HG03139 (cell line): ENCODE measurements around the gene USP6NL.
"Not testable (repeated sequence)": the region's sequence is repeated elsewhere in the genome, so short reads cannot be mapped to it uniquely, and the experiment has no call there.

ENCODE experiments used
- ATAC-seq: cut with Tn5 transposase; IDR thresholded peaks from one replicate; pipeline ENCODE4 v1.9.1; 2021; ENCODE audit not compliant: unreplicated experiment

Gene USP6NL

DNA sequence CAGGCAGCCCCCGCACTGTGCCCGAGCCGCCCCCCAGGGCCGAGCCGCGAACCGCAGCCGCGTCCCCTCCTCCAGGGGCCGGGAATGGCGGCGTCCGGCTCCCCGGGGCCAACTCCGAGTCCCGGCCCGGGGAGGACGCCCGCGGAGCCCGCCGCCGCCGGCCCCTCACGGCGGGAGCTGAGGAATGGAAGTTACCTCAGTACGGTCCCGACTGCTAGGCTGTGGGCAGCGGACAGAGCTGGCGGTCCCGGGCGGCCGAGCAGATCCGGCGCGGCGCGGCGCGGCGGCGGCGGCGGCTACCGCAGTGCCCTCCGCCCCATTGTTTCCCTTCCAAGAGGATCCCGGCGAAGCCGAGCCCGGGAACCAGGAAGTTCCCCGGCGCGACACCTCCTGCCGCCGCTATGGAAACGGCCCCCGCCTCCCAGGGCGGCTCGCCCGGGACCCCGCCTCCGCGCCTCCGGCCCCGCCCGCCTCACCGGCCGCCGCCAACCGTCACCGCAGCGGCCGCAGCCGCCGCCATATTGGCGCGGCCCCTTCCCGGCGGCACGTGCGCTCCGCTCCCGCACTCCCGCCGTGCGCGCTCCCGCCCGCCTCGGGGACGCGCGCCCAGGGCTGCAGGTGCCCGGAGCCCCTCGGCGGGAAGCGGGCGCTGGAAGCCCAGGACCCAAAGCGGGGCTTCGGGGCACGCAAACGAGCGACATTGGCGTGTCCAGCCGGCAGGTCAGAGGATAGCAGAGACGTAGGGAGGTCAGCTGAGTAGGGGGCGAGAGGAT, at the start of gene USP6NL:
Gene USP6NL, minus strand, starts transcription at position 403 of the 773 bp plus-strand sequence. CDS start 14,016 bp downstream, outside the sequence.
- ATAC-seq = no peak

DNA sequence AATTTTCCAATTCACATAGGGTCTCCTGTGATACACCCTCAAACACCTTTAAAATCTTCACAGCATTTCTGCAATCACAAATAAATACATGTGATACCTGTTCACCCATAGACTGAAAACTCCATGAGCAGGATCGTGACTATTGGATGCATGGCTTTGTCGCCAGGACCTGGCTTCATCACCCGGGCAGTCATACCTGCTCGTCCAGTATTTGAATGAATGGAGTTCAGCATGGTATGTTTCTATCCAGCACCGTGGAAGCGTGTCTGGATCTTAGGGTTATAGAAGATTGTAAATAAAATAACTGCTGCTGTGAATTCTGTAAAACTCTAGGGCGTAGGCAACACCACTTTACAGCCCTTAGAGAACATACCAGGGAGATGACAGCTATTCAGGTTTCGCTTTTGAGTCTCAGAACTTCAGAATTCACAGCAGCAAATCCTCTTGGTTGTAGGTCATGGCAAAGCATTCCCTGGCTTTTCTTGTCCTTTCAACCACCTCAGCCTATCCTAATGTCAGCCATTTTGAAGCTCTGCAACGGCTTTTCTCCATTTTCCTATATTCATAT, 47.4 kb upstream of the USP6NL start:
- ATAC-seq = no peak

GRCh38 chr10:11655836-11656235, 44.4 kb upstream of the USP6NL start:
- no peak for ATAC-seq

GRCh38 chr10:11654659-11655058, 43.2 kb upstream of the USP6NL start:
- ATAC-seq = no peak

DNA sequence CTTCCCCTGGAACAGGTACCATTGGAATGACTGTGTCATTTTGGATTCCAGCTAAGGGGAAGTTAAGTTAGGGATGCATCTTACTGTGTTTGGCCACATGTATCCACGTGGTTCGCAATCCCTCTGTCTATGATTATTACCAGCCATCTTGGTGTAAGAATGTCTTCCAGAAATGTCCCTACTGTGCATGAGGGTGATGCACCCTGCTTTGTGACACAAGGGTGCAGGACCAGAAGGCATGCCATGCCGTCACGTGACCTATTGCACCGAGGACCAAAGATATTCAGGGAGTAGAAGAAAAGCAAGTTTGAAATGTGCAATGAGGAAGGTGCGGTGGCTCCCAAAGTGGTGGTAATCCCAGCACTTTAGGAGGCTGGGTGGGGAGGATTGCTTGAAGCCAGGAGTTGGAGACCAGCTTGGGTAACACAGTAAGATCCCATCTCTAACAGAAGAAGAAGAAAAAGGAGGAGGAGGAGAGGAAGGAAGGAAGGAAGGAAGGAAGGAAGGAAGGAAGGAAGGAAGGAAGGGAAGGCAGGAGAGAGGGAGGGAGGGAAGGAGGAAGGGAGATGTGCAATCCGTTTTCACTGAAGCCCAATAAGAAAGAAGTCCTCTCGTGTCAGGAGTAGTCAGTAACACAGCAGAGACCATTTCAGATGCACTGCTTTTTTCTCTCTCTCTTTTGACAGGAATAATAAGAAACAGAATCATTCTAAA, 42.5 kb upstream of the USP6NL start:
- no peak for ATAC-seq

DNA sequence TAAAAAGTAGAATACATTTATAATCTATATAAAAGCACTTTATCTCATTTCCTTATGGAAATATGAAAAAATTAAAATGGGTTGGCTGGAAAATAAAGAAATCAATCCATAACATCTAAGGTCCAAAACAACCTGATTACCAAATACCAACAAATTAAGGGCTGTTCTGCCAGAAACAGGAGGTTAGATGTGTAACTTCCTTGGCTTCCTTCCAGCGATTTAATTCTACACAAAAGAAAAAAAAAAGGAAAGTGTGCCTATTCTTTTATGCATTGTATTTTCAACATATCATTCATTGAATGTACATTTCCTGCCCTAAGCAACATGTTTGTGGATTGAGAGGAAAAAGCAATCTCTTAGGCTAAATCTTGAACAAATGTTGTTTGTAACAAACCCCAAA, 36.2 kb upstream of the USP6NL start:
- ATAC-seq = no peak

DNA sequence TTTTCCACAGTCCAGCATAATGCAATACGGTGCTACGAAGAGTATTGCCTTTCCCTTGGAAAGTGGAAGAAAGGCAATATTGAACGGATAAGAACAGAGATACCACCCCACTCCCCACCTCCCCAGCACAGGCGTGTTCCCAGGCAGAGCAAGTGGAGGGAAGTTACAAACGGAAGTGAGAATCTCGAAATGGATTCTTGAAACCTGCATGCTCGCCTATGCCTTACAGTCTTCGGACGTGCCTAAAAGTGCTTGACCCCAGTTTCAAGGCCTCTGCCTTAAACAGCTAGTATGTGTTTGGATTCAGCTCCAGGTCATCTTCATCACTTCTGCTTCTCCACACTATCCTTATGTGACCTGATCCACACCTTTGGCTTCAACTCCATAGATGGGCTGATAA, 35.0 kb upstream of the USP6NL start:
- no peak for ATAC-seq

- ATAC-seq = no peak
Observed at GRCh38 chr10:11643039-11643438, 31.6 kb upstream of the USP6NL start.

DNA sequence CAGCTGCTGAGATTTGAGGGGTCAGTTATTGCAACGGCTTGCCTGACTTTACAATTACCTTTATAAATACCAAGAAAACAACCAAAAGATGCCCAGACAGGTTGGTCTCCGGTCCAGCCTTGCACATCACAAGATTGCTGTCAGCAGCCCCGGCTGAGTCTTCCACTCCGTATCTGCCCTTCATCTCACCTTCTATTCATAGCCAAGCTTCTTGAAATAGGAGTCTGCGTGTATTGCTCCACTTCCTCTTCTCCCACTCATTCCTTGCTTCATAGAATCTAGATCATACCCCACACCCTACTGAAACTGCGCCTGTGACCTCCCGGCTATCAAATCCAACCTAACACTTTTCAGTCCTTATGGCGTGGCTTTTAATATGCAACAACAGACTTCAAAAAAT, 31.1 kb upstream of the USP6NL start:
- ATAC-seq = no peak

DNA sequence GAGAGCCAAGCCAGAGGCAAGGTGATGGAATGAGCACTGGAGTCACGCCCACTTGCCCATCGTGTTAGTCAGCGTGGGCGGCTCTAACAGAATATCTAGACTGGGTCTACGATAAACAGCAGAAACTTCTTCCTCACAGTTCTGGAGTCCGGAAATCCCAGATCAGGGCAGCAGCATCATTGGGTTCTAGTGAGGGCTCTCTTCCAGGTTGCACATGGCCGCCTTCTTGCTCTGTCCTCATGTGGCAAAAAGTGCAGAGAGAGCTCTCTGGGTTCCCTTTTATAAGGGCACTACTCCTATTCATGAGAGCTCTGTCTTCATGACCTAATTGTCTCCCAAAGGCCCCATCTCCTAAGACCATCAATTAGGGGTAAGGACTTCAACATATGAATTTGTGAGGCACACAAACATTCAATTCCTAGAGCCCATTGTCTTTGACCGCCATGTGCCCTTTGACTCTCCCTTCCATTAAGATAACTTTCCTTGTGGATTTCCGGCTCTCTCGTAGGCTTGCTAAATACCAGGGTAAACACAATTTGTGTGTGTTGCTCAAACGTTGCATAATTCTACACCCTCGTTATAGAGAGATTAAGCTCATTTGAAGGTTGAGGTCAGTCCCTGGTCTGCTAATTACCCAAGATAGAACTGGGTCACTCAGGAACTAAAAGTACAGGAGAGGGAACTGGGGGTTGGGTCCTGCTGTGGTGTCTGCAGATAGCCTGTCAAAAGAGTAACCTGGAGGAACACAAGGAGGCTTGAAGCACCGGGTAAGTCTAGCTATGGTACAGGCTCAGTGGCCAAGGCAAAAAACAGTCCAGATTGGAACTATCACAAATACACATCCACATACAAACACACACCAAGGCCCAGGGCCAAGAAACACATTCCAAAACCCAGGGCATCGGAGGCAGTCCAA, 28.7 kb upstream of the USP6NL start:
- ATAC-seq = no peak

- ATAC-seq = no peak
Observed at GRCh38 chr10:11639362-11639761, 27.9 kb upstream of the USP6NL start.

DNA sequence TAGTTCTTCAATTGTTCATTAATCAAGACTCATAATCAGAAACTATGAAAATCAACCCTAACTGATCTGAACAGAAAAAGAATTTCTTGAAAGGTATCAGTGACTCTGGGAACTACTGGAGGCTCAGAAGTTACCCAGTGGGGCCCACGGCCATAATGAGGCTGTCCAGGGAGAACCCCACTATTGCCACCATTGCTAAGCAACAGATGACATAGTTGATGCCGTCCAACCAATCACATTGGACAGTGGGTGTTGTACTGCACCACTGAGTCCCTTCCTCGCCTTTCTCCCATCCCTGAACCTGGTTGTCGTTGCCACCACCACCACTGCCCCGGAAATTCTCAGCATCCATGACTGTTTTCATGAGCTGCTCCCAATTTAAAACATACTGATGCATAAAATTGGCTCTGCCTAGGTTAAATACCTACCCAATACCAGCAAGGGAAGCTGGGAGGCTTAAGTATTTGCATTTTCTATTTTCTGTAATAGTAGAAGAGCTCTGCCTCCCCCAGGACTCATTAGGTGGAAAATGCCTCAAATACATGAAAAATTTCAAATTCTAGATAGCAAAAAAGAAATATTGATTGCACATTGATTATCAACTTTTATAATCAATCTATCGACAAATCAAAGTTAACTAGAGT, 26.7 kb upstream of the USP6NL start:
- ATAC-seq = no peak

GRCh38 chr10:11636697-11637303, 25.4 kb upstream of the USP6NL start:
- ATAC-seq = no peak

GRCh38 chr10:11631890-11632587, 20.6 kb upstream of the USP6NL start:
- peak; percentile 96 for ATAC-seq

DNA sequence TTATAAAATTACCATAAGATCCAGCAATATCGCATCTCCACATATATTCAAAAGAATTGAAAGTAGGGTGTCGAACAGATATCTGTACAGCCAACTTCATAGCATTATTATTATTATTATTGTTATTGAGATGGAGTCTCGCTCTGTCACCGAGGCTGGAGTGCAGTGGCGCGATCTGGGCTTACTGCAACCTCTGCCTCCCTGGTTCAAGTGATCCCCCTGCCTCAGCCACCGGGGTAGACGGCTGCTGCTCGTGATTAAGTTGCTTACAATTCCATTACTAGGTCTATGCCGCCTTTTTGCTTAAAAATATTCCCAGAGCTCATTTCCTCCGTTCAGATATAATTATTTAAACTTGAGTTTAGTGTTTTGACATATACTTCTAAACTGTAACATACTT, 19.8 kb upstream of the USP6NL start:
- ATAC-seq = no peak

DNA sequence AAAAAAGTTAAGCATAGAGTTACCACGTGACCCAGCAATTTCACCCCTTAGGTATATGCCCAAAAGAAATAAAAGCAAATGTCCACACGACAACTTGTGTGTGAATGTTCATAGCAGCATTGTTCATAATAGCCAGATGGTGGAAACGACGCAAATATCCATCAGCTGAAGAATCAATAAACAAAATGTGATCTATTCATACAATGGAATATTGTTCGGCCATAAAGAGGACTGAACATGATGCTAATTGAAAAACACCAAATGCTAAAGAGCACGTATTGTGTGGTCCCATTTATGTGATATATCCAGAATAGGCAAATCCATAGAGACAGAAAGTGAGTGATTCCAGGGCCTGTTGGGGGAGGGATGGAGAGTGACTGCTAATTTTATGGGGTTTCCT, 18.3 kb upstream of the USP6NL start:
- ATAC-seq = no peak

- ATAC-seq = not testable (repeated sequence)
Observed at GRCh38 chr10:11627941-11628340, 16.5 kb upstream of the USP6NL start.

DNA sequence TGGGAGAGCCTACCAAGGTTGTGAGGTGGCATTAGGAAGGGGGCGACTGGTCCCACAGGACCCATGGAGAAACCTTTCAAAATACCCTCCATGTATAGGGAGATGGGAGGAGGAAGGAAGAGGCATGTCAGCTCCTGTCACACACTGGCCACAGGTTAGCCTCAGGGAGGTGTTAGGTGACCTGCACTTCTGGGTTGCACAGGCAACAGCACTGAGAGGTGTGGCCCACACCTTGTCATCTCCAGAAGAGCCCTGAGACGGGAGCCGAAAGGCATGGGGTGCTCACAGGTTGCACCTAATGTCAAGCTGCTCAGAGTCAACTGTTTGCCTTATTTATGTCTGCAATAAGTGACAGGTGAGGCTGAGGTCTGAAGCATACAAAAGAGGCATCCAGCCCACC, 14.6 kb upstream of the USP6NL start:
- no peak for ATAC-seq

DNA sequence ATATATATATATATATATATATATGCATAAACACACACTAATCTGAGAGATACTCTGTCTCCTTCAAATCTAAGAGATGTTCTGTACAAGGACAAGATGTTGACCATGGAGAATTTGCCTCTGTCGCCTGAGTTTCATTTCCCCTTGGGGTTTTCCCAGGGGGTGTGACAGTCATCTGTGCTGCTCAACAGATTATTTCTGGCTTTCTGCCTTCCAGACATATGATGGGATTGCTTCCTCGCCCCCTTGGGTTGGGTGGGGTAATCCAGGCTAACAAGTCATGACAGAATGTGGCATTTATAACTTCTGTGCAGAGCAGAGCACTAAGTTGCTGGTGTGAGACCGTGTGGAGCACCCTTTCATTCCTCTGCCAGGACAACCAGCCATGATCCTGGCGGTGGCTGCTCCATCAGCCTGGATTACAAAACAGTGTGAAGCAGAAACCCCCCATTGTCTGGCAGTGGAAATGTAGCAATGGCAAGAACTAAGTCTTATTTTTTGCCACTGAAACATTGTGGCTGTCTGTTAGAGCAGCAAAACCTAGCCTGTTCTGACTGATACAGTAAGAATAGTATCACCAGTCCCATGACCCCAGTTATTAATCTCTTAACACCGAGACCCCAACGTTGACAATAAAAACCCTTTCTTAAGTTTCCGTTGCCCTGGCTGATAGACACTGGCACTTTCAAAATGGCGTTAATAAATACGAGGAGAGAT, 13.7 kb upstream of the USP6NL start:
- ATAC-seq = peak; percentile 77
